ENCODE results near the gene SKIC2. TPM values are rescaled to one million over a fixed set of nuclear protein-coding genes. Genes with fewer than 3 reads are reported as not detected.

SKIC2 gene
- total and polyA plus RNA-seq, 10 of the 15 experiments (the other 5 are each of a cell fraction or from before 2014, with no cell fraction given), result 3.3 to 79.2 (median 32.5) TPM

DNA sequence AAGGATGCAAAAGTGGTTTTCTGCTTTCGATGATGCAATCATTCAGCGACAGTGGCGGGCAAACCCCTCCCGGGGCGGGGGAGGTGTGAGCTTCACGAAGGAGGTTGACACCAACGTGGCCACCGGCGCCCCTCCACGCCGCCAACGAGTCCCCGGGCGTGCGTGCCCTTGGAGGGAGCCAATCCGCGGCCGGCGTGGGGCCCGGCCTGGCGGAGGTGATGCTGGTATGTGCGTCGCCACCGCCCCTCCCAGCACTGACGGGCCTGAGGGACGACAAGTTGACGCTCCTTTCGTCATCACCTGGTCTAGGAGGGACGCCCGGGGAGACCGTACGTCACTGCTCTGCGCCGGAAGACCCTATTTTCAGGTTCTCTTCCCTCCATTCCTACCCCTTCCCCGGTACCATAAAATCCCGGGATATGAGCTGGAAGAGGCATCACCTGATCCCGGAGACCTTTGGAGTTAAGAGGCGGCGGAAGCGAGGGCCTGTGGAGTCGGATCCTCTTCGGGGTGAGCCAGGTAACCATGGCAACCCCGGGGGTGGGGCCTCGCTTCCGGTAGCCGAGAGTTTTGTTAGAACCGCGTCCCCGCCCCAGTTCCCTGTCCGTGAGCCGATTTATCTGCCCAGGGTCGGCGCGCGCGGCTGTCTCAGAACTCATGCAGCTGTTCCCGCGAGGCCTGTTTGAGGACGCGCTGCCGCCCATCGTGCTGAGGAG, 13.2 kb downstream of the SKIC2 start, which contains the start of gene DXO (continued):
- TF ChIP-seq SRF (IDR thresholded peaks at IDR 0.05; ENCODE audit: low read depth in 2 of 2, low read length in 2 of 2), result peak; percentile 46 to 75; a peak in 2 of 4 replicates
- TF ChIP-seq CHD1 (IDR thresholded peaks at IDR 0.05; ENCODE audit: low read depth, low read length), result no peak
- TF ChIP-seq, protein P1, sequence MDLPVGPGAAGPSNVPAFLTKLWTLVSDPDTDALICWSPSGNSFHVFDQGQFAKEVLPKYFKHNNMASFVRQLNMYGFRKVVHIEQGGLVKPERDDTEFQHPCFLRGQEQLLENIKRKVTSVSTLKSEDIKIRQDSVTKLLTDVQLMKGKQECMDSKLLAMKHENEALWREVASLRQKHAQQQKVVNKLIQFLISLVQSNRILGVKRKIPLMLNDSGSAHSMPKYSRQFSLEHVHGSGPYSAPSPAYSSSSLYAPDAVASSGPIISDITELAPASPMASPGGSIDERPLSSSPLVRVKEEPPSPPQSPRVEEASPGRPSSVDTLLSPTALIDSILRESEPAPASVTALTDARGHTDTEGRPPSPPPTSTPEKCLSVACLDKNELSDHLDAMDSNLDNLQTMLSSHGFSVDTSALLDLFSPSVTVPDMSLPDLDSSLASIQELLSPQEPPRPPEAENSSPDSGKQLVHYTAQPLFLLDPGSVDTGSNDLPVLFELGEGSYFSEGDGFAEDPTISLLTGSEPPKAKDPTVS (IDR thresholded peaks at IDR 0.05; ENCODE audit: low read depth, low read length), result no peak
- 0 out of 2 replicates have a peak, but pooled peaks have one; percentile 41 for TF ChIP-seq STAT1 (conservative IDR thresholded peaks at IDR 0.05)
- TF ChIP-seq ZSCAN29 (IDR thresholded peaks at IDR 0.05), result no peak
- TF ChIP-seq SIN3A (IDR thresholded peaks at IDR 0.05; ENCODE audit: low read depth, low read length), result peak; percentile 87
- no peak for TF ChIP-seq MTA3 (IDR thresholded peaks at IDR 0.05; ENCODE audit: borderline replicate concordance, low read length)
- TF ChIP-seq ZZZ3 (IDR thresholded peaks at IDR 0.05; ENCODE audit: control insufficient read depth, insufficient read length, low read depth), result no peak
- TF ChIP-seq NFYA (IDR thresholded peaks at IDR 0.05; ENCODE audit: borderline replicate concordance, low read depth, low read length), result no peak
- TF ChIP-seq, protein P2, sequence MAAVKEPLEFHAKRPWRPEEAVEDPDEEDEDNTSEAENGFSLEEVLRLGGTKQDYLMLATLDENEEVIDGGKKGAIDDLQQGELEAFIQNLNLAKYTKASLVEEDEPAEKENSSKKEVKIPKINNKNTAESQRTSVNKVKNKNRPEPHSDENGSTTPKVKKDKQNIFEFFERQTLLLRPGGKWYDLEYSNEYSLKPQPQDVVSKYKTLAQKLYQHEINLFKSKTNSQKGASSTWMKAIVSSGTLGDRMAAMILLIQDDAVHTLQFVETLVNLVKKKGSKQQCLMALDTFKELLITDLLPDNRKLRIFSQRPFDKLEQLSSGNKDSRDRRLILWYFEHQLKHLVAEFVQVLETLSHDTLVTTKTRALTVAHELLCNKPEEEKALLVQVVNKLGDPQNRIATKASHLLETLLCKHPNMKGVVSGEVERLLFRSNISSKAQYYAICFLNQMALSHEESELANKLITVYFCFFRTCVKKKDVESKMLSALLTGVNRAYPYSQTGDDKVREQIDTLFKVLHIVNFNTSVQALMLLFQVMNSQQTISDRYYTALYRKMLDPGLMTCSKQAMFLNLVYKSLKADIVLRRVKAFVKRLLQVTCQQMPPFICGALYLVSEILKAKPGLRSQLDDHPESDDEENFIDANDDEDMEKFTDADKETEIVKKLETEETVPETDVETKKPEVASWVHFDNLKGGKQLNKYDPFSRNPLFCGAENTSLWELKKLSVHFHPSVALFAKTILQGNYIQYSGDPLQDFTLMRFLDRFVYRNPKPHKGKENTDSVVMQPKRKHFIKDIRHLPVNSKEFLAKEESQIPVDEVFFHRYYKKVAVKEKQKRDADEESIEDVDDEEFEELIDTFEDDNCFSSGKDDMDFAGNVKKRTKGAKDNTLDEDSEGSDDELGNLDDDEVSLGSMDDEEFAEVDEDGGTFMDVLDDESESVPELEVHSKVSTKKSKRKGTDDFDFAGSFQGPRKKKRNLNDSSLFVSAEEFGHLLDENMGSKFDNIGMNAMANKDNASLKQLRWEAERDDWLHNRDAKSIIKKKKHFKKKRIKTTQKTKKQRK (IDR thresholded peaks at IDR 0.05; ENCODE audit: low read depth, low read length), result no peak
- peak; percentile 70; the same call in 1 of the 2 replicates for TF ChIP-seq NFYB (IDR thresholded peaks at IDR 0.05; ENCODE audit: insufficient read depth, low read depth, low read length)
- TF ChIP-seq KLF5 (IDR thresholded peaks at IDR 0.05; ENCODE audit: partially characterized antibody), result peak; percentile 45
- peak; percentile 23 for TF ChIP-seq TARDBP (IDR thresholded peaks at IDR 0.05; ENCODE audit: borderline replicate concordance)
- peak; percentile 91; the same call in 1 of the 2 replicates for TF ChIP-seq RUNX3 (IDR thresholded peaks at IDR 0.05; ENCODE audit: low read length)
- TF ChIP-seq, protein P3, sequence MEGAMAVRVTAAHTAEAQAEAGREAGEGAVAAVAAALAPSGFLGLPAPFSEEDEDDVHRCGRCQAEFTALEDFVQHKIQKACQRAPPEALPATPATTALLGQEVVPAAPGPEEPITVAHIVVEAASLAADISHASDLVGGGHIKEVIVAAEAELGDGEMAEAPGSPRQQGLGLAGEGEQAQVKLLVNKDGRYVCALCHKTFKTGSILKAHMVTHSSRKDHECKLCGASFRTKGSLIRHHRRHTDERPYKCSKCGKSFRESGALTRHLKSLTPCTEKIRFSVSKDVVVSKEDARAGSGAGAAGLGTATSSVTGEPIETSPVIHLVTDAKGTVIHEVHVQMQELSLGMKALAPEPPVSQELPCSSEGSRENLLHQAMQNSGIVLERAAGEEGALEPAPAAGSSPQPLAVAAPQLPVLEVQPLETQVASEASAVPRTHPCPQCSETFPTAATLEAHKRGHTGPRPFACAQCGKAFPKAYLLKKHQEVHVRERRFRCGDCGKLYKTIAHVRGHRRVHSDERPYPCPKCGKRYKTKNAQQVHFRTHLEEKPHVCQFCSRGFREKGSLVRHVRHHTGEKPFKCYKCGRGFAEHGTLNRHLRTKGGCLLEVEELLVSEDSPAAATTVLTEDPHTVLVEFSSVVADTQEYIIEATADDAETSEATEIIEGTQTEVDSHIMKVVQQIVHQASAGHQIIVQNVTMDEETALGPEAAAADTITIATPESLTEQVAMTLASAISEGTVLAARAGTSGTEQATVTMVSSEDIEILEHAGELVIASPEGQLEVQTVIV (IDR thresholded peaks at IDR 0.05; ENCODE audit: borderline replicate concordance, partially characterized antibody), result peak; percentile 81
- TF ChIP-seq PAX5 (IDR thresholded peaks at IDR 0.05; ENCODE audit: borderline replicate concordance, low read depth, low read length), result no peak
- peak; percentile 77 for TF ChIP-seq MXI1 (IDR thresholded peaks at IDR 0.05; ENCODE audit: low read depth, low read length)
- peak; percentile 99 for TF ChIP-seq CREB1 (IDR thresholded peaks at IDR 0.05; ENCODE audit: low read depth)
- peak; percentile 87 for TF ChIP-seq EED (IDR thresholded peaks at IDR 0.05; ENCODE audit: low read depth)
- TF ChIP-seq SMARCA5 (IDR thresholded peaks at IDR 0.05), result no peak
- TF ChIP-seq ESRRA (IDR thresholded peaks at IDR 0.05; ENCODE audit: low read length), result no peak; the same call in 1 of the 2 replicates
- TF ChIP-seq YY1 (IDR thresholded peaks at IDR 0.05; ENCODE audit: low read depth, low read length), result no peak; the same call in 1 of the 2 replicates

All from GM12878 (cell line).